ENCODE measurements around the gene SPEN. TPM values are rescaled to one million over a fixed set of nuclear protein-coding genes. Genes with fewer than 3 reads are reported as not detected.

Gene SPEN
- total RNA-seq, result 26.7 and 34.9 TPM in 2 replicates

GRCh38 chr1:15847100-15847892, at the start of gene SPEN:
Gene SPEN, plus strand, starts transcription at chr1:15847707. Its CDS starts 361 bp downstream, at chr1:15848068.

GRCh38 chr1:15807549-15807948, 40.0 kb upstream of the SPEN start, which contains the start of gene UQCRHL:
Gene UQCRHL, minus strand, starts transcription at chr1:15807649. Its CDS starts 0 bp downstream, at chr1:15807649.

GRCh38 chr1:15975805-15976680, 128.5 kb downstream of the SPEN start, which contains the start of gene ZBTB17:
Gene ZBTB17, minus strand, starts transcription at chr1:15976101. Its CDS starts 27,606 bp downstream, at chr1:15948495.

Small RNAs within 50 kb of the gene (small RNA-seq; reads per million reads assigned to genes)
- gene AL034555.1 (ENCODE audit: low replicate concordance) (not detected), gene AL355994.1 (ENCODE audit: low replicate concordance) (not detected), gene AL355994.5 (ENCODE audit: low replicate concordance) (not detected)

Other genes starting within 250 kb of the SPEN start
- gene DDI2, start 230.2 kb upstream of the SPEN start, total RNA-seq, result 19.0 and 25.5 TPM in 2 replicates
- 62.7 and 95.0 TPM in 2 replicates for gene PLEKHM2, start 163.4 kb upstream of the SPEN start, total RNA-seq
- 0.22 and 0.43 TPM in 2 replicates for gene SLC25A34, start 111.4 kb upstream of the SPEN start, total RNA-seq
- not detected in 2 replicates for gene TMEM82, start 105.2 kb upstream of the SPEN start, total RNA-seq
- 152 and 186 TPM in 2 replicates for gene FBLIM1, start 88.9 kb upstream of the SPEN start, total RNA-seq
- gene UQCRHL, start 40.1 kb upstream of the SPEN start, total RNA-seq, result 0.72 and 2.0 TPM in 2 replicates
- gene ZBTB17, start 128.4 kb downstream of the SPEN start, total RNA-seq, result 37.0 and 57.3 TPM in 2 replicates
- gene SRARP, start 156.5 kb downstream of the SPEN start, total RNA-seq, result not detected in 2 replicates
- gene HSPB7, start 170.3 kb downstream of the SPEN start, total RNA-seq, result 3.7 and 17.7 TPM in 2 replicates
- gene CLCNKA, start 174.3 kb downstream of the SPEN start, total RNA-seq, result 0.14 and 0.22 TPM in 2 replicates
- gene CLCNKB, start 196.1 kb downstream of the SPEN start, total RNA-seq, result 0.22 TPM in 1 of 2 replicates, not detected in the other
- gene FAM131C, start 225.9 kb downstream of the SPEN start, total RNA-seq, result 0.14 TPM in 1 of 2 replicates, not detected in the other